Measurements from ENCODE around the gene SV2A. TPM values are rescaled to one million over a fixed set of nuclear protein-coding genes. Genes with fewer than 3 reads are reported as not detected.

The SV2A gene, protein sequence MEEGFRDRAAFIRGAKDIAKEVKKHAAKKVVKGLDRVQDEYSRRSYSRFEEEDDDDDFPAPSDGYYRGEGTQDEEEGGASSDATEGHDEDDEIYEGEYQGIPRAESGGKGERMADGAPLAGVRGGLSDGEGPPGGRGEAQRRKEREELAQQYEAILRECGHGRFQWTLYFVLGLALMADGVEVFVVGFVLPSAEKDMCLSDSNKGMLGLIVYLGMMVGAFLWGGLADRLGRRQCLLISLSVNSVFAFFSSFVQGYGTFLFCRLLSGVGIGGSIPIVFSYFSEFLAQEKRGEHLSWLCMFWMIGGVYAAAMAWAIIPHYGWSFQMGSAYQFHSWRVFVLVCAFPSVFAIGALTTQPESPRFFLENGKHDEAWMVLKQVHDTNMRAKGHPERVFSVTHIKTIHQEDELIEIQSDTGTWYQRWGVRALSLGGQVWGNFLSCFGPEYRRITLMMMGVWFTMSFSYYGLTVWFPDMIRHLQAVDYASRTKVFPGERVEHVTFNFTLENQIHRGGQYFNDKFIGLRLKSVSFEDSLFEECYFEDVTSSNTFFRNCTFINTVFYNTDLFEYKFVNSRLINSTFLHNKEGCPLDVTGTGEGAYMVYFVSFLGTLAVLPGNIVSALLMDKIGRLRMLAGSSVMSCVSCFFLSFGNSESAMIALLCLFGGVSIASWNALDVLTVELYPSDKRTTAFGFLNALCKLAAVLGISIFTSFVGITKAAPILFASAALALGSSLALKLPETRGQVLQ
- total RNA-seq (under 1 TPM; 0.25 to 0.51 TPM), polyA plus RNA-seq (under 1 TPM; 0.13 to 0.23 TPM)

DNA sequence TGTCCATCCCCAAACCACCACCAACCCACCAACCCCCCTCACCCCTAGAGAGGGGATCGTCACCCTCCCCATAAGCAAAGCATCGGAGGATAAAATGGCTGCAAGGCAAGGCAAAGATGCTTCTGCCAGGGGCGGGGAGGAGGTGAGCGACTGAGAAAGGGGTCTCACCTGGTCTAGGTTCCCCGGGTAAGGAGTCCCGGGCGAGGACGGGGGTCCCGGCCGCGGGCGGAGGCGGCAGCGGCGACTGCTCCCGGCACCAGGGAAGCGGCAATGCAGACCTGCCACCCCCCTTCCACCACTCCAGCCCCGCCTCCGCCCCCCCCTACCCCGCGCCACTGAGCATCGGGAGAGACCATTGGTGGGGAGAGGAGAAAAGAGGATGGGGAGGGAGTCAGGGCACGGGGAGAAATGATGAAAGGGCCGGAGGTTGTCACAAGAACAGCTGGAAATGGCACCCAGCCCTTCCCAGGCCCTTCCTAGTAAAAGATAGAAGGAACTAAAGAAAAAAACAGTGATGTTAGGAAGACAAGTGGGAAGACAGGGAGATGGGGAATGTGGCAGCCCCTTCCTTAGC, at the start of gene SV2A:
Gene SV2A, minus strand, starts transcription at position 274 of the 574 bp plus-strand sequence. CDS start 4,004 bp downstream, outside the sequence.
- TF ChIP-seq FOXA2 (IDR thresholded peaks at IDR 0.05): no peak
- TF ChIP-seq HNF4A (conservative IDR thresholded peaks at IDR 0.05): no peak
- TF ChIP-seq JUND (IDR thresholded peaks at IDR 0.05): no peak
- TF ChIP-seq RXRA (IDR thresholded peaks at IDR 0.05): no peak
- no peak for TF ChIP-seq FOXA1 (IDR thresholded peaks at IDR 0.05)
- no peak for TF ChIP-seq REST (IDR thresholded peaks at IDR 0.05)
- no peak for TF ChIP-seq NR2F2 (IDR thresholded peaks at IDR 0.05)
- TF ChIP-seq EGR1 (IDR thresholded peaks at IDR 0.05; ENCODE audit: low read depth in 2 of 2): no peak
- no peak for TF ChIP-seq MAX (IDR thresholded peaks at IDR 0.05)
- no peak for TF ChIP-seq SP1 (IDR thresholded peaks at IDR 0.05)
- no peak for TF ChIP-seq HNF4G (IDR thresholded peaks at IDR 0.05)
- no peak within 1 kb of the TSS for H3K27ac ChIP-seq (ENCODE audit: low read depth in 1 of 2, low read length in 2 of 2)
- no peaks in the 10 kb centered on the region for H3K27me3 ChIP-seq (ENCODE audit: control insufficient read depth in 4 of 4, insufficient read depth in 4 of 4, low read length in 3 of 4)
- H3K9ac ChIP-seq (ENCODE audit: low read depth in 1 of 2, low read length in 2 of 2): no peak within 1 kb of the TSS
- H3K4me1 ChIP-seq (ENCODE audit: control insufficient read depth in 4 of 4, insufficient read depth in 4 of 4, low read length in 3 of 4): no peaks in the 10 kb centered on the region
- peak within 1 kb of the TSS in 1 of 3 donors; percentile 23 for H3K4me3 ChIP-seq (ENCODE audit: low read depth in 1 of 3, low read length in 3 of 3)
- H3K9me3 ChIP-seq (ENCODE audit: control insufficient read depth in 4 of 4, low read length in 3 of 4): no peaks in the 10 kb centered on the region
- WGBS: 6% methylated on average over 24 of the region's 24 CpGs
- no peak for DNase-seq (ENCODE audit: low spot score)
- H3K36me3 ChIP-seq (ENCODE audit: control insufficient read depth in 4 of 4, insufficient read depth in 3 of 4, low read depth in 1 of 4, low read length in 3 of 4): peaks cover 0 to 7% (median 2%) of the 10 kb centered on the region in 4 donors

DNA sequence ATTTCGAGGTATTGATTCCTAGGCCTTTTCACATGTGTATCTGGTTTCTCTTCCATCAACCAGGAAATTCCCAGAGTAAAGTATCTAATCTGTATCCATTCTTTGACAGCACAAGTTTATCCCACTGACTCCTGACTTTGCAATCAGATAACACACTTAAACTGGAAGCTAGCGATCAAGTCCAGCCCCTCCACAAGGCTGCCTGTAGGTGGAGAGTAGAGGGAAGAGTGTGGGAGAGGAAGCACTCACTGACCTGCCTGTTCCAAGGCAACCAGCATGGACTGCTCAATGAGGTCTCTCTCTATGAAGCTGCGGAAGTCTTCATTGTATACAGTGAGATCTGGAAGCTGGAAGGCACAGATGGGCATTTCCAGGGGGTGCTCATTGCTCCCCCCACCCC, 49.4 kb upstream of the SV2A start:
- peaks cover 4 to 31% (median 16%) of the 10 kb centered on the region in 4 donors for H3K4me1 ChIP-seq (ENCODE audit: control insufficient read depth in 4 of 4, insufficient read depth in 4 of 4, low read length in 3 of 4)
- peak overlapping the region in 1 of 2 donors; percentile 23 for H3K27ac ChIP-seq (ENCODE audit: low read depth in 1 of 2, low read length in 2 of 2)
- no peaks in the 10 kb centered on the region for H3K27me3 ChIP-seq (ENCODE audit: control insufficient read depth in 4 of 4, insufficient read depth in 4 of 4, low read length in 3 of 4)
- 77% methylated on average over 3 of the region's 3 CpGs for WGBS
- H3K36me3 ChIP-seq (ENCODE audit: control insufficient read depth in 4 of 4, insufficient read depth in 3 of 4, low read depth in 1 of 4, low read length in 3 of 4): peaks cover 4 to 36% (median 17%) of the 10 kb centered on the region in 4 donors
- no peak for TF ChIP-seq YY1 (IDR thresholded peaks at IDR 0.05)
- no peak for TF ChIP-seq GABPA (IDR thresholded peaks at IDR 0.05 in 1 of 2, conservative IDR thresholded peaks at IDR 0.05 in 1 of 2)
- no peak for TF ChIP-seq EGR1 (IDR thresholded peaks at IDR 0.05; ENCODE audit: low read depth in 2 of 2)
- no peak for TF ChIP-seq TAF1 (conservative IDR thresholded peaks at IDR 0.05)
- TF ChIP-seq NR2F2 (IDR thresholded peaks at IDR 0.05): no peak
- TF ChIP-seq, protein P1, sequence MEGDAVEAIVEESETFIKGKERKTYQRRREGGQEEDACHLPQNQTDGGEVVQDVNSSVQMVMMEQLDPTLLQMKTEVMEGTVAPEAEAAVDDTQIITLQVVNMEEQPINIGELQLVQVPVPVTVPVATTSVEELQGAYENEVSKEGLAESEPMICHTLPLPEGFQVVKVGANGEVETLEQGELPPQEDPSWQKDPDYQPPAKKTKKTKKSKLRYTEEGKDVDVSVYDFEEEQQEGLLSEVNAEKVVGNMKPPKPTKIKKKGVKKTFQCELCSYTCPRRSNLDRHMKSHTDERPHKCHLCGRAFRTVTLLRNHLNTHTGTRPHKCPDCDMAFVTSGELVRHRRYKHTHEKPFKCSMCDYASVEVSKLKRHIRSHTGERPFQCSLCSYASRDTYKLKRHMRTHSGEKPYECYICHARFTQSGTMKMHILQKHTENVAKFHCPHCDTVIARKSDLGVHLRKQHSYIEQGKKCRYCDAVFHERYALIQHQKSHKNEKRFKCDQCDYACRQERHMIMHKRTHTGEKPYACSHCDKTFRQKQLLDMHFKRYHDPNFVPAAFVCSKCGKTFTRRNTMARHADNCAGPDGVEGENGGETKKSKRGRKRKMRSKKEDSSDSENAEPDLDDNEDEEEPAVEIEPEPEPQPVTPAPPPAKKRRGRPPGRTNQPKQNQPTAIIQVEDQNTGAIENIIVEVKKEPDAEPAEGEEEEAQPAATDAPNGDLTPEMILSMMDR (IDR thresholded peaks at IDR 0.05; ENCODE audit: low read depth, low read length, missing input control): no peak
- no peak for TF ChIP-seq FOXA1 (IDR thresholded peaks at IDR 0.05)
- H3K9me3 ChIP-seq (ENCODE audit: control insufficient read depth in 4 of 4, low read length in 3 of 4): no peaks in the 10 kb centered on the region
- DNase-seq (ENCODE audit: low spot score): no peak
- no peak overlapping the region for H3K4me3 ChIP-seq (ENCODE audit: low read depth in 1 of 3, low read length in 3 of 3)
- H3K9ac ChIP-seq (ENCODE audit: low read depth in 1 of 2, low read length in 2 of 2): no peak overlapping the region

All from liver (tissue), 9 donors.